Measurements from ENCODE around the gene WSB2.

WSB2 gene

DNA sequence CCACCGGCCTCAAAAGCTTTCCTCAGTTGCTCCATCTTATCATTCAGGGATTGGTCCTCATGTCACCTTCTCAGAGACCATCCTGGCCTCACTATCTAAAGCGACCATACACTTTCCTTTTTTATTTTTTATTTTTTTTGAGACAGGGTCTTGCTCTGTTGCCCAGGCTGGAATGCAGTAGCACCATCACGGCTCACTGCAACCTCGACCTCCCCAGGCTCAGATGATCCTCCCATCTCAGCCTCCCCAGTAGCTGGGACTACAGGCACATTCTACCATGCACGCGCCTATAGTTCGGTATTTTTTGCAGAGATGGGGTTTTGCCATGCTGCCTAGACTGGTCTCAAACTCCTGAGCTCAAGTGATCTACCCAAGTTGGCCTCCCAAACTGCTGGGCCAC lies 2.8 kb downstream of the WSB2 start:
- TF ChIP-seq CTCF (IDR thresholded peaks at IDR 0.05; ENCODE audit: low read depth, low read length): no peak
- H3K4me3 ChIP-seq (replicated peaks in 1 of 2; ENCODE audit: low read depth in 2 of 2, low read length in 2 of 2): no peak overlapping the region
- no peak for DNase-seq (ENCODE audit: low read depth in 2 of 2)

DNA sequence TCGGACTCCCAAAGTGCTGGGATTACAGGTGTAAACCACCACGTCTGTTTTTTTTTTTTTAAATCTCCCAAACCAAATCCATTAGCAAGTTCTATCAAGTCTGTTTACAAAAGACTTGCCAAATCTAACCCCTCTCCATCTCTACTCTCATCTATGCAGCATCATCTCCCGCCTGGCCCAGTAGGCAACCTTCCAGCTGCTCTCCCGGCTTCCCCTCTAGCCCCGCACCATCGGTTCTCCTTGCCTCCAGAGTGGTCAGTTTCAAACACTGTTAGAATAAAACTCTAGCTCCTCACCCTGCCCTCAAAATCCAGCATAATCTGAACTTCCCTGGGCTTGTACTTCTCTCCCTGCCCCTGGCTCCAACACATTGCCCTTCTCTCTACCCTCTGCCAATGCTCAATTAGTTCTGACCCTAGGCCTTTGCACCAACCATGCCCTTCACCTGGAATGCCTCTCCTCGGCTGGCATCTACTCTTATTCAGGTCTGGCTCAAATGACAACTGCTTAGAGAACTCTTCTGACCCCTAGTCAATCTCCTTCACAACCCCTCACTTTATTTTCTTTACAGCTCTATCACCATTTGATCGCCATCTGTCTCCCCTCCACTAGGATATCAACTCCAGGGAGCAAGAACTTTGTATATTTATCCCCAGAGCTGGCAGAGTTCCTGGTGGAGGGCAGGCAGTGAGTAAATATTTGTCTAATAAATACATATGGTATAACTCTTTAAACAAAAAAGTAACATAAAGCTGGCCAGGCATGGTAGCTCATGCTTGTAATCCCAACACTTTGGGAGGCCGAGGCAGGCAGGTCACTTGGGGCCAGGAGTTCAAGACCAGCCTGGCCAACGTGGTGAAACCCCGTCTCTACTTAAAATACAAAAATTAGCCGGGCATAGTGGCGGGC lies 4.9 kb downstream of the WSB2 start:
- DNase-seq (ENCODE audit: low read depth in 2 of 2): no peak
- TF ChIP-seq CTCF (IDR thresholded peaks at IDR 0.05; ENCODE audit: low read depth, low read length): no peak
- H3K4me3 ChIP-seq (replicated peaks in 1 of 2; ENCODE audit: low read depth in 2 of 2, low read length in 2 of 2): no peak overlapping the region

- DNase-seq (ENCODE audit: low read depth in 2 of 2): peak; percentile 29 to 52
- TF ChIP-seq CTCF (IDR thresholded peaks at IDR 0.05; ENCODE audit: low read depth, low read length): peak; percentile 58
These were observed 5.8 kb downstream of the WSB2 start for GRCh38 chr12:118055144-118055557.

GRCh38 chr12:118053071-118053985 lies 7.7 kb downstream of the WSB2 start:
- peak in 1 of 2 donors; percentile 38 for DNase-seq (ENCODE audit: low read depth in 2 of 2)
- H3K4me3 ChIP-seq (replicated peaks in 1 of 2; ENCODE audit: low read depth in 2 of 2, low read length in 2 of 2): no peak overlapping the region
- no peak for TF ChIP-seq CTCF (IDR thresholded peaks at IDR 0.05; ENCODE audit: low read depth, low read length)

More at GRCh38 chr12:118055144-118055557, 5.8 kb downstream of the WSB2 start:
- H3K4me3 ChIP-seq (replicated peaks in 1 of 2; ENCODE audit: low read depth in 2 of 2, low read length in 2 of 2): no peak overlapping the region

- no peak overlapping the region for H3K4me3 ChIP-seq (replicated peaks in 1 of 2; ENCODE audit: low read depth in 2 of 2, low read length in 2 of 2)
- no peak for TF ChIP-seq CTCF (IDR thresholded peaks at IDR 0.05; ENCODE audit: low read depth, low read length)
- DNase-seq (ENCODE audit: low read depth in 2 of 2): peak; percentile 93 to 96
These were observed 8.5 kb downstream of the WSB2 start for GRCh38 chr12:118052324-118053070.
